Ectodermal cell (in vitro differentiated cells): ENCODE measurements around the gene IGFL3. TPM values are rescaled to one million over a fixed set of nuclear protein-coding genes. Genes with fewer than 3 reads are reported as not detected.
"Not testable (repeated sequence)": the region's sequence is repeated elsewhere in the genome, so short reads cannot be mapped to it uniquely, and the experiment has no call there.

Experiments used
- H3K27ac ChIP-seq: 2 replicates; pipeline ENCODE4 v1.7.0; 2013; ENCODE audit warnings: mild to moderate bottlenecking, low read depth, low read length; ENCODE audit not compliant: insufficient read depth, poor library complexity, severe bottlenecking
- H3K27me3 ChIP-seq: 2 replicates; pipeline ENCODE4 v1.7.0; 2013; ENCODE audit warnings: mild to moderate bottlenecking, low read length; ENCODE audit not compliant: insufficient read depth, control insufficient read depth, poor library complexity, severe bottlenecking
- H3K36me3 ChIP-seq: one replicate; pipeline ENCODE4 v1.7.0; 2013; ENCODE audit warnings: low read length; ENCODE audit not compliant: control insufficient read depth, insufficient read depth
- H3K4me1 ChIP-seq: one replicate; pipeline ENCODE4 v1.7.0; 2013; ENCODE audit warnings: low read length; ENCODE audit not compliant: control insufficient read depth, insufficient read depth
- H3K4me3 ChIP-seq: 2 replicates; pipeline ENCODE4 v1.7.0; 2013; ENCODE audit warnings: low read depth, low read length, control low read depth; ENCODE audit not compliant: insufficient read depth
- H3K9me3 ChIP-seq: 2 replicates; pipeline ENCODE4 v1.7.0; 2013; ENCODE audit warnings: mild to moderate bottlenecking, low read length, moderate library complexity; ENCODE audit not compliant: control insufficient read depth
- WGBS, 2 experiments: methylation state at CpG; one replicate each; pipeline ENCODE4 v1.1.7; 2013; ENCODE audit warnings: missing lambda C conversion rate in 2 of 2; 5-methylcytosine and 5-hydroxymethylcytosine counted together
- polyA plus RNA-seq, 4 experiments: library from polyadenylated mRNA; stranded (reverse); fragments of 50-300 nt; gene quantifications; one replicate each; pipeline ENCODE4 v1.2.3, GENCODE V29; 2013

IGFL3 gene
- polyA plus RNA-seq (2013, experiment 1 of 4), result not detected
- polyA plus RNA-seq (2013, experiment 2 of 4), result not detected
- not detected for polyA plus RNA-seq (2013, experiment 3 of 4)
- not detected for polyA plus RNA-seq (2013, experiment 4 of 4)

- 95 to 97% methylated on average over 5 of the region's 5 CpGs for WGBS, 2 experiments
- Histone ChIP-seq H3K4me3 (no peak within 1 kb of the TSS), H3K9me3 (no peaks in the 10 kb centered on the region), H3K27me3 (no peaks in the 10 kb centered on the region), H3K27ac (no peak within 1 kb of the TSS), H3K36me3 (no peaks in the 10 kb centered on the region), H3K4me1 (no peaks in the 10 kb centered on the region)
These were observed at the start of gene IGFL3 for GRCh38 chr19:46124638-46125115. Gene IGFL3 (minus strand): TSS chr19:46124688. CDS start chr19:46124649, 39 bp downstream.

- Histone ChIP-seq H3K36me3 (no peaks in the 10 kb centered on the region), H3K9me3 (no peaks in the 10 kb centered on the region), H3K4me1 (no peaks in the 10 kb centered on the region), H3K4me3 (no peak overlapping the region), H3K27ac (no peak overlapping the region), H3K27me3 (no peaks in the 10 kb centered on the region)
- WGBS, 2 experiments, result 88 to 92% methylated on average over 7 to 8 of the region's 8 CpGs
These were observed 49.5 kb upstream of the IGFL3 start for GRCh38 chr19:46173886-46174480.

GRCh38 chr19:46162731-46163130 lies 38.2 kb upstream of the IGFL3 start:
- H3K36me3 ChIP-seq, result no peaks in the 10 kb centered on the region
- WGBS, 2 experiments, result 81 to 87% methylated on average over 3 of the region's 3 CpGs

GRCh38 chr19:46161642-46162257 lies 37.3 kb upstream of the IGFL3 start:
- H3K27me3 ChIP-seq, H3K9me3 ChIP-seq: not testable (repeated sequence)

More at GRCh38 chr19:46162731-46163130, 38.2 kb upstream of the IGFL3 start:
- Histone ChIP-seq H3K4me3 (no peak overlapping the region), H3K27me3 (no peaks in the 10 kb centered on the region), H3K9me3 (peaks cover 2% of the 10 kb centered on the region), H3K4me1 (no peaks in the 10 kb centered on the region), H3K27ac (no peak overlapping the region)

GRCh38 chr19:46160233-46160775 lies 35.8 kb upstream of the IGFL3 start:
- Histone ChIP-seq H3K4me1 (no peaks in the 10 kb centered on the region), H3K27ac (no peak overlapping the region), H3K27me3 (no peaks in the 10 kb centered on the region), H3K4me3 (no peak overlapping the region), H3K36me3 (no peaks in the 10 kb centered on the region), H3K9me3 (peaks cover 2% of the 10 kb centered on the region)
- 94 to 96% methylated on average over 7 of the region's 7 CpGs for WGBS, 2 experiments

More at GRCh38 chr19:46161642-46162257, 37.3 kb upstream of the IGFL3 start:
- not testable (repeated sequence) for H3K36me3 ChIP-seq, H3K27ac ChIP-seq, H3K4me3 ChIP-seq, H3K4me1 ChIP-seq
- WGBS, 2 experiments, result 86 to 100% methylated on average over 1 of the region's 2 CpGs

- WGBS, 2 experiments, result 85 to 86% methylated on average over 4 of the region's 4 CpGs
- Histone ChIP-seq H3K4me3 (no peak overlapping the region), H3K36me3 (no peaks in the 10 kb centered on the region), H3K4me1 (no peaks in the 10 kb centered on the region), H3K27me3 (no peaks in the 10 kb centered on the region), H3K27ac (no peak overlapping the region), H3K9me3 (peaks cover 2% of the 10 kb centered on the region)
These were observed 35.1 kb upstream of the IGFL3 start for GRCh38 chr19:46159418-46160232.

GRCh38 chr19:46155237-46155636 lies 30.7 kb upstream of the IGFL3 start:
- H3K4me1 ChIP-seq, result no peaks in the 10 kb centered on the region

GRCh38 chr19:46150606-46151005 lies 26.1 kb upstream of the IGFL3 start:
- no peaks in the 10 kb centered on the region for H3K9me3 ChIP-seq
- no peak overlapping the region for H3K4me3 ChIP-seq
- H3K36me3 ChIP-seq, result no peaks in the 10 kb centered on the region
- H3K4me1 ChIP-seq, result no peaks in the 10 kb centered on the region
- 89 to 96% methylated on average over 5 of the region's 5 CpGs for WGBS, 2 experiments
- H3K27ac ChIP-seq, result no peak overlapping the region
- no peaks in the 10 kb centered on the region for H3K27me3 ChIP-seq

More at GRCh38 chr19:46155237-46155636, 30.7 kb upstream of the IGFL3 start:
- Histone ChIP-seq H3K36me3 (no peaks in the 10 kb centered on the region), H3K4me3 (no peak overlapping the region), H3K27me3 (no peaks in the 10 kb centered on the region), H3K27ac (no peak overlapping the region), H3K9me3 (no peaks in the 10 kb centered on the region)
- 90 to 92% methylated on average over 1 to 3 of the region's 3 CpGs for WGBS, 2 experiments

- Histone ChIP-seq H3K9me3 (no peaks in the 10 kb centered on the region), H3K4me1 (no peaks in the 10 kb centered on the region), H3K36me3 (no peaks in the 10 kb centered on the region), H3K4me3 (no peak within 1 kb of the TSS), H3K27ac (no peak within 1 kb of the TSS), H3K27me3 (no peaks in the 10 kb centered on the region)
- WGBS, 2 experiments, result 93 to 94% methylated on average over 6 of the region's 6 CpGs
These were observed 23.4 kb upstream of the IGFL3 start, which contains the start of gene IGFL2 for GRCh38 chr19:46147791-46148288. Gene IGFL2 (plus strand): TSS chr19:46148238. CDS start chr19:46148279, 41 bp downstream.
